Globus pallidus (tissue), 1 donor: Measurements from ENCODE around the gene GJB1.
"Not testable (repeated sequence)": the region's sequence is repeated elsewhere in the genome, so short reads cannot be mapped to it uniquely, and the experiment has no call there.

Experiments used
- DNase-seq: peaks from one replicate; pipeline ENCODE4 v3.0.0-alpha.2; 2015; ENCODE audit warnings: low spot score

GJB1 gene

GRCh38 chrX:71222929-71223328, at the start of gene GJB1:
GJB1 (plus strand) TSS chrX:71223224; CDS start chrX:71223708, 484 bp downstream.
- peak; percentile 90 for DNase-seq

GRCh38 chrX:71173440-71173839, 49.6 kb upstream of the GJB1 start:
- no peak for DNase-seq

GRCh38 chrX:71174795-71175194, 48.2 kb upstream of the GJB1 start:
- DNase-seq = no peak

- DNase-seq = no peak
Measured at GRCh38 chrX:71175531-71175930, 47.5 kb upstream of the GJB1 start.

- DNase-seq = no peak
Measured at GRCh38 chrX:71177327-71177726, 45.7 kb upstream of the GJB1 start.

GRCh38 chrX:71178908-71179307, 44.1 kb upstream of the GJB1 start:
- peak; percentile 74 for DNase-seq

GRCh38 chrX:71180579-71181265, 42.3 kb upstream of the GJB1 start:
- not testable (repeated sequence) for DNase-seq

GRCh38 chrX:71181558-71181909, 41.5 kb upstream of the GJB1 start:
- DNase-seq = no peak

- DNase-seq = peak; percentile 94
Measured at GRCh38 chrX:71181910-71182799, 40.9 kb upstream of the GJB1 start.

GRCh38 chrX:71182871-71183270, 40.2 kb upstream of the GJB1 start:
- no peak for DNase-seq

- no peak for DNase-seq
Measured at GRCh38 chrX:71183341-71183740, 39.7 kb upstream of the GJB1 start.

GRCh38 chrX:71184092-71184491, 38.9 kb upstream of the GJB1 start:
- no peak for DNase-seq

GRCh38 chrX:71184803-71185495, 38.1 kb upstream of the GJB1 start:
- DNase-seq = no peak

- no peak for DNase-seq
Measured at GRCh38 chrX:71191248-71191647, 31.8 kb upstream of the GJB1 start.

GRCh38 chrX:71195964-71196649, 26.9 kb upstream of the GJB1 start:
- no peak for DNase-seq

- DNase-seq = peak; percentile 10
Measured at GRCh38 chrX:71198066-71198465, 25.0 kb upstream of the GJB1 start.

GRCh38 chrX:71199252-71200008, 23.6 kb upstream of the GJB1 start:
- DNase-seq = no peak

- no peak for DNase-seq
Measured at GRCh38 chrX:71210816-71211215, 12.2 kb upstream of the GJB1 start.

- no peak for DNase-seq
Measured at GRCh38 chrX:71212536-71212935, 10.5 kb upstream of the GJB1 start.

GRCh38 chrX:71214152-71214551, 8.9 kb upstream of the GJB1 start:
- DNase-seq = no peak

GRCh38 chrX:71214604-71215337, 8.3 kb upstream of the GJB1 start:
- no peak for DNase-seq
